Neutrophil (primary cell): ENCODE measurements around the gene RFK.

Experiments used
- H3K27ac ChIP-seq: fragments of 200-600 bp; sonication (generic); 2 replicates; pipeline ENCODE4 v1.5.1; 2016; ENCODE audit warnings: mild to moderate bottlenecking, moderate library complexity
- H3K27me3 ChIP-seq: fragments of 200-600 bp; sonication (generic); 2 replicates; pipeline ENCODE4 v1.6.0; 2016; ENCODE audit warnings: mild to moderate bottlenecking
- H3K36me3 ChIP-seq: fragments of 200-600 bp; sonication (generic); 2 replicates; pipeline ENCODE4 v1.5.1; 2017
- H3K4me1 ChIP-seq, 2 experiments: fragments of 200-600 bp in 1 of 2; sonication (generic) in 1 of 2; 1 replicate in 1 of 2; 2 replicates in 1 of 2; pipeline versions ENCODE4 v1.5.1 to v1.6.1; 2013 to 2016; ENCODE audit warnings: low read depth in 1 of 2, low read length in 1 of 2, mild to moderate bottlenecking in 1 of 2, moderate library complexity in 1 of 2; ENCODE audit not compliant: control insufficient read depth in 1 of 2, insufficient read depth in 1 of 2
- H3K4me3 ChIP-seq, 2 experiments: fragments of 200-600 bp in 1 of 2; sonication (generic) in 1 of 2; 1 replicate in 1 of 2; 2 replicates in 1 of 2; pipeline ENCODE4 v1.5.1; 2013 to 2016; ENCODE audit warnings: low read depth in 1 of 2, low read length in 1 of 2, mild to moderate bottlenecking in 1 of 2, moderate library complexity in 1 of 2
- H3K9me3 ChIP-seq: fragments of 200-600 bp; sonication (generic); 2 replicates; pipeline ENCODE4 v1.5.1; 2016
- CTCF ChIP-seq: fragments of 200-600 bp; sonication (generic); IDR thresholded peaks from 2 replicates; pipeline ENCODE4 v1.5.1; 2016; ENCODE audit warnings: antibody characterized with exemption

RFK gene

GRCh38 chr9:76359365-76359764 lies 34.9 kb downstream of the RFK start:
- Histone ChIP-seq H3K36me3 (no peaks in the 10 kb centered on the region), H3K4me3 (no peak overlapping the region), H3K9me3 (no peaks in the 10 kb centered on the region), H3K27me3 (no peaks in the 10 kb centered on the region), H3K27ac (no peak overlapping the region), H3K4me1 (peaks cover 2 to 7% of the 10 kb centered on the region in 2 experiments)
- no peak for TF ChIP-seq CTCF

DNA sequence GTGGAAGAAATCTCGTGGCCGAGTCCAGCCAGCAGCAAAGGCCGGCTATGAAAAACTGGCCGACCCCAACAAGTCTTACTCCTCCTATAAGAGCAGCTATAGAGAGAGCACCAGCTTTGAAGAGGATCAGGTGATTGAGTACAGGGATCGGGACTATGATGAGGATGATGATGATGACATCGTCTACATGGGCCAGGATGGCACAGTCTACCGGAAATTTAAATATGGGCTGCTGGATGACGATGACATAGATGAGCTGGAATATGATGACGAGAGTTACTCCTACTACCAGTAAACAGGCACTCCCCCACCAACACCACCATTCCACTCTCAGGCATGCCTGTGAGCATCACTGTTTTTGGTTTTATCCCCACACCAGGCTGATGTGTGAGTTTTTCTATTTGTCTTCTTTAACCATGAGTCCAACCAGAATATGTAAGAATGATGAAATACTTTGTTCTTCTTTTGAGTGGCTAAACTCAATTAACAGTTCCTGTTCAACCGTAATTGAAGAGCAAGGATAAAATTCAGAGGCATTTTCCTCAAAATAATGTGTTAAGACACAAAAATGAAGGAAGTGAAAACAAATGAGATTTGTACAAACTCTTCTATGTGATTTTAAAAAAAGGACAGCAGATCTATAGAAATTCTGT lies 35.5 kb downstream of the RFK start:
- Histone ChIP-seq H3K4me3 (no peak overlapping the region), H3K9me3 (no peaks in the 10 kb centered on the region), H3K4me1 (peaks cover 2 to 7% of the 10 kb centered on the region in 2 experiments), H3K36me3 (no peaks in the 10 kb centered on the region), H3K27me3 (no peaks in the 10 kb centered on the region), H3K27ac (no peak overlapping the region)
- TF ChIP-seq CTCF = no peak

GRCh38 chr9:76357555-76357954 lies 36.7 kb downstream of the RFK start:
- H3K9me3 ChIP-seq = no peaks in the 10 kb centered on the region
- no peak for TF ChIP-seq CTCF
- H3K36me3 ChIP-seq = no peaks in the 10 kb centered on the region
- no peaks in the 10 kb centered on the region for H3K27me3 ChIP-seq
- no peak overlapping the region for H3K4me3 ChIP-seq
- H3K27ac ChIP-seq = no peak overlapping the region
- peaks cover 2 to 7% of the 10 kb centered on the region in 2 experiments for H3K4me1 ChIP-seq

DNA sequence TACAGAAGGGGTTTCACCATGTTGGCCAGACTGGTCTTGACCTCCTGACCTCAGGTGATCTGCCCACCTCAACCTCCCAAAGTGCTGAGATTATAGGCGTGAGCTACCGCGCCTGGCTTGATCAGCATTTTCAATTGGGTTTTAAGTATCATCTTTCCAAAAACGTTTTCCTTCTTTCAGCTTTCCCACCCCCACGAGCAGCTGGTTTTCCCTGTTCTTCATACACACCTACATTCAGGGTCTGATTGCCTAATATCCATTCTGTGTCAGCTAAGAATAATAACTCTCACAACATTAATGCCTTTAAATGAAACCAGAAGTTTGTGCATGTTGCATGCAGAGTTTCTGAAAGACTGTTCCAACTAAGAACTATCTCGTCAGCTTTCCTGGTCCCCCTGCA lies 38.3 kb downstream of the RFK start:
- Histone ChIP-seq H3K4me3 (no peak overlapping the region), H3K36me3 (no peaks in the 10 kb centered on the region), H3K27me3 (no peaks in the 10 kb centered on the region), H3K4me1 (peaks cover 2 to 7% of the 10 kb centered on the region in 2 experiments), H3K9me3 (no peaks in the 10 kb centered on the region), H3K27ac (no peak overlapping the region)
- TF ChIP-seq CTCF = no peak

DNA sequence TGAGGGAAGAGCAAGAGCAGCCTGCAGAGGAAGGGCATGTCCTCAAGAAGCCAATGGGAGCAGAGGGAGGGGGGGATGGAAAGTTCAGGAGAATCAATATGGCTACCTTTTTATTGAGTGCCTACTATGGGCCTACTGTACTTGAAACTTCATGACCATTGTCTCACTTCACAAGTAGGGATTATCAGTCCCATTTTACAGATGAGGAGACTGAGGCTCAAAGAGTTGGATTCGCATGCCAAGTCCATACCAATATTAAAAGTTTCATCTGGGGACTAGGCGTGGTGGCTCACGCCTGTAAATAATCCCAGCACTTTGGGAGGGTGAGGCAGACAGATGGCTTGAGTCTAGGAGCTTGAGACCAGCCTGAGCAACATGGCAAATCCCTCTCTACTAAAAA lies 40.0 kb downstream of the RFK start:
- Histone ChIP-seq H3K27me3 (no peaks in the 10 kb centered on the region), H3K4me3 (no peak overlapping the region), H3K4me1 (peaks cover 2 to 7% of the 10 kb centered on the region in 2 experiments), H3K27ac (no peak overlapping the region), H3K9me3 (no peaks in the 10 kb centered on the region), H3K36me3 (no peaks in the 10 kb centered on the region)
- TF ChIP-seq CTCF = no peak
